ENCODE measurements around the gene GGACT. TPM values are rescaled to one million over a fixed set of nuclear protein-coding genes. Genes with fewer than 3 reads are reported as not detected.
A peak's percentile ranks its signal among the peaks of the same experiment; 100 is the strongest.

GGACT gene
- total and polyA plus RNA-seq, 2 experiments from 2014 or later, result 0.24 to 1.0 TPM

GRCh38 chr13:100513171-100513570 lies 75.4 kb downstream of the GGACT start:
- H3K9me3 Mint-ChIP-seq, result no peaks in the 10 kb centered on the region
- H3K4me1 Mint-ChIP-seq, result peaks cover 84% of the 10 kb centered on the region
- TF ChIP-seq ETS1 (IDR thresholded peaks at IDR 0.05) (no peak), EZH2 (IDR thresholded peaks at IDR 0.05; ENCODE audit: low read depth, unreplicated experiment) (no peak), NANOG (IDR thresholded peaks at IDR 0.05; ENCODE audit: borderline replicate concordance) (no peak), ZNF331 (CRISPR knock-in tag; IDR thresholded peaks at IDR 0.05; ENCODE audit: low read depth) (no peak), EZH2phosphoT487 (IDR thresholded peaks at IDR 0.05; ENCODE audit: unreplicated experiment) (no peak), STAT1 (IDR thresholded peaks at IDR 0.05; ENCODE audit: unreplicated experiment) (no peak), CREB1 (CRISPR knock-in tag; IDR thresholded peaks at IDR 0.05; ENCODE audit: low read depth) (no peak), ZNF114 (CRISPR knock-in tag; IDR thresholded peaks at IDR 0.05) (no peak), JUNB (IDR thresholded peaks at IDR 0.05; ENCODE audit: unreplicated experiment) (no peak), POLR2AphosphoS5 (IDR thresholded peaks at IDR 0.05; ENCODE audit: low read depth) (no peak)
- TF ChIP-seq, protein P1, sequence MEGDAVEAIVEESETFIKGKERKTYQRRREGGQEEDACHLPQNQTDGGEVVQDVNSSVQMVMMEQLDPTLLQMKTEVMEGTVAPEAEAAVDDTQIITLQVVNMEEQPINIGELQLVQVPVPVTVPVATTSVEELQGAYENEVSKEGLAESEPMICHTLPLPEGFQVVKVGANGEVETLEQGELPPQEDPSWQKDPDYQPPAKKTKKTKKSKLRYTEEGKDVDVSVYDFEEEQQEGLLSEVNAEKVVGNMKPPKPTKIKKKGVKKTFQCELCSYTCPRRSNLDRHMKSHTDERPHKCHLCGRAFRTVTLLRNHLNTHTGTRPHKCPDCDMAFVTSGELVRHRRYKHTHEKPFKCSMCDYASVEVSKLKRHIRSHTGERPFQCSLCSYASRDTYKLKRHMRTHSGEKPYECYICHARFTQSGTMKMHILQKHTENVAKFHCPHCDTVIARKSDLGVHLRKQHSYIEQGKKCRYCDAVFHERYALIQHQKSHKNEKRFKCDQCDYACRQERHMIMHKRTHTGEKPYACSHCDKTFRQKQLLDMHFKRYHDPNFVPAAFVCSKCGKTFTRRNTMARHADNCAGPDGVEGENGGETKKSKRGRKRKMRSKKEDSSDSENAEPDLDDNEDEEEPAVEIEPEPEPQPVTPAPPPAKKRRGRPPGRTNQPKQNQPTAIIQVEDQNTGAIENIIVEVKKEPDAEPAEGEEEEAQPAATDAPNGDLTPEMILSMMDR (conservative IDR thresholded peaks at IDR 0.05; ENCODE audit: low read depth in 2 of 2), result no peak
- TF ChIP-seq, protein P2, sequence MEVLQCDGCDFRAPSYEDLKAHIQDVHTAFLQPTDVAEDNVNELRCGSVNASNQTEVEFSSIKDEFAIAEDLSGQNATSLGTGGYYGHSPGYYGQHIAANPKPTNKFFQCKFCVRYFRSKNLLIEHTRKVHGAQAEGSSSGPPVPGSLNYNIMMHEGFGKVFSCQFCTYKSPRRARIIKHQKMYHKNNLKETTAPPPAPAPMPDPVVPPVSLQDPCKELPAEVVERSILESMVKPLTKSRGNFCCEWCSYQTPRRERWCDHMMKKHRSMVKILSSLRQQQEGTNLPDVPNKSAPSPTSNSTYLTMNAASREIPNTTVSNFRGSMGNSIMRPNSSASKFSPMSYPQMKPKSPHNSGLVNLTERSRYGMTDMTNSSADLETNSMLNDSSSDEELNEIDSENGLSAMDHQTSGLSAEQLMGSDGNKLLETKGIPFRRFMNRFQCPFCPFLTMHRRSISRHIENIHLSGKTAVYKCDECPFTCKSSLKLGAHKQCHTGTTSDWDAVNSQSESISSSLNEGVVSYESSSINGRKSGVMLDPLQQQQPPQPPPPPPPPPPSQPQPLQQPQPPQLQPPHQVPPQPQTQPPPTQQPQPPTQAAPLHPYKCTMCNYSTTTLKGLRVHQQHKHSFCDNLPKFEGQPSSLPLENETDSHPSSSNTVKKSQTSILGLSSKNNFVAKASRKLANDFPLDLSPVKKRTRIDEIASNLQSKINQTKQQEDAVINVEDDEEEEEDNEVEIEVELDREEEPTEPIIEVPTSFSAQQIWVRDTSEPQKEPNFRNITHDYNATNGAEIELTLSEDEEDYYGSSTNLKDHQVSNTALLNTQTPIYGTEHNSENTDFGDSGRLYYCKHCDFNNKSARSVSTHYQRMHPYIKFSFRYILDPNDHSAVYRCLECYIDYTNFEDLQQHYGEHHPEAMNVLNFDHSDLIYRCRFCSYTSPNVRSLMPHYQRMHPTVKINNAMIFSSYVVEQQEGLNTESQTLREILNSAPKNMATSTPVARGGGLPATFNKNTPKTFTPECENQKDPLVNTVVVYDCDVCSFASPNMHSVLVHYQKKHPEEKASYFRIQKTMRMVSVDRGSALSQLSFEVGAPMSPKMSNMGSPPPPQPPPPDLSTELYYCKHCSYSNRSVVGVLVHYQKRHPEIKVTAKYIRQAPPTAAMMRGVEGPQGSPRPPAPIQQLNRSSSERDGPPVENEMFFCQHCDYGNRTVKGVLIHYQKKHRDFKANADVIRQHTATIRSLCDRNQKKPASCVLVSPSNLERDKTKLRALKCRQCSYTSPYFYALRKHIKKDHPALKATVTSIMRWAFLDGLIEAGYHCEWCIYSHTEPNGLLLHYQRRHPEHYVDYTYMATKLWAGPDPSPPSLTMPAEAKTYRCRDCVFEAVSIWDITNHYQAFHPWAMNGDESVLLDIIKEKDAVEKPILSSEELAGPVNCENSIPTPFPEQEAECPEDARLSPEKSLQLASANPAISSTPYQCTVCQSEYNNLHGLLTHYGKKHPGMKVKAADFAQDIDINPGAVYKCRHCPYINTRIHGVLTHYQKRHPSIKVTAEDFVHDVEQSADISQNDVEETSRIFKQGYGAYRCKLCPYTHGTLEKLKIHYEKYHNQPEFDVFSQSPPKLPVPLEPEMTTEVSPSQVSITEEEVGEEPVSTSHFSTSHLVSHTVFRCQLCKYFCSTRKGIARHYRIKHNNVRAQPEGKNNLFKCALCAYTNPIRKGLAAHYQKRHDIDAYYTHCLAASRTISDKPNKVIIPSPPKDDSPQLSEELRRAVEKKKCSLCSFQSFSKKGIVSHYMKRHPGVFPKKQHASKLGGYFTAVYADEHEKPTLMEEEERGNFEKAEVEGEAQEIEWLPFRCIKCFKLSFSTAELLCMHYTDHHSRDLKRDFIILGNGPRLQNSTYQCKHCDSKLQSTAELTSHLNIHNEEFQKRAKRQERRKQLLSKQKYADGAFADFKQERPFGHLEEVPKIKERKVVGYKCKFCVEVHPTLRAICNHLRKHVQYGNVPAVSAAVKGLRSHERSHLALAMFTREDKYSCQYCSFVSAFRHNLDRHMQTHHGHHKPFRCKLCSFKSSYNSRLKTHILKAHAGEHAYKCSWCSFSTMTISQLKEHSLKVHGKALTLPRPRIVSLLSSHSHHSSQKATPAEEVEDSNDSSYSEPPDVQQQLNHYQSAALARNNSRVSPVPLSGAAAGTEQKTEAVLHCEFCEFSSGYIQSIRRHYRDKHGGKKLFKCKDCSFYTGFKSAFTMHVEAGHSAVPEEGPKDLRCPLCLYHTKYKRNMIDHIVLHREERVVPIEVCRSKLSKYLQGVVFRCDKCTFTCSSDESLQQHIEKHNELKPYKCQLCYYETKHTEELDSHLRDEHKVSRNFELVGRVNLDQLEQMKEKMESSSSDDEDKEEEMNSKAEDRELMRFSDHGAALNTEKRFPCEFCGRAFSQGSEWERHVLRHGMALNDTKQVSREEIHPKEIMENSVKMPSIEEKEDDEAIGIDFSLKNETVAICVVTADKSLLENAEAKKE (CRISPR knock-in tag; IDR thresholded peaks at IDR 0.05), result no peak
- TF ChIP-seq, protein P3, sequence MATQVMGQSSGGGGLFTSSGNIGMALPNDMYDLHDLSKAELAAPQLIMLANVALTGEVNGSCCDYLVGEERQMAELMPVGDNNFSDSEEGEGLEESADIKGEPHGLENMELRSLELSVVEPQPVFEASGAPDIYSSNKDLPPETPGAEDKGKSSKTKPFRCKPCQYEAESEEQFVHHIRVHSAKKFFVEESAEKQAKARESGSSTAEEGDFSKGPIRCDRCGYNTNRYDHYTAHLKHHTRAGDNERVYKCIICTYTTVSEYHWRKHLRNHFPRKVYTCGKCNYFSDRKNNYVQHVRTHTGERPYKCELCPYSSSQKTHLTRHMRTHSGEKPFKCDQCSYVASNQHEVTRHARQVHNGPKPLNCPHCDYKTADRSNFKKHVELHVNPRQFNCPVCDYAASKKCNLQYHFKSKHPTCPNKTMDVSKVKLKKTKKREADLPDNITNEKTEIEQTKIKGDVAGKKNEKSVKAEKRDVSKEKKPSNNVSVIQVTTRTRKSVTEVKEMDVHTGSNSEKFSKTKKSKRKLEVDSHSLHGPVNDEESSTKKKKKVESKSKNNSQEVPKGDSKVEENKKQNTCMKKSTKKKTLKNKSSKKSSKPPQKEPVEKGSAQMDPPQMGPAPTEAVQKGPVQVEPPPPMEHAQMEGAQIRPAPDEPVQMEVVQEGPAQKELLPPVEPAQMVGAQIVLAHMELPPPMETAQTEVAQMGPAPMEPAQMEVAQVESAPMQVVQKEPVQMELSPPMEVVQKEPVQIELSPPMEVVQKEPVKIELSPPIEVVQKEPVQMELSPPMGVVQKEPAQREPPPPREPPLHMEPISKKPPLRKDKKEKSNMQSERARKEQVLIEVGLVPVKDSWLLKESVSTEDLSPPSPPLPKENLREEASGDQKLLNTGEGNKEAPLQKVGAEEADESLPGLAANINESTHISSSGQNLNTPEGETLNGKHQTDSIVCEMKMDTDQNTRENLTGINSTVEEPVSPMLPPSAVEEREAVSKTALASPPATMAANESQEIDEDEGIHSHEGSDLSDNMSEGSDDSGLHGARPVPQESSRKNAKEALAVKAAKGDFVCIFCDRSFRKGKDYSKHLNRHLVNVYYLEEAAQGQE (IDR thresholded peaks at IDR 0.05; ENCODE audit: unreplicated experiment), result no peak
- DNase-seq (ENCODE audit: low spot score), result no peak
- Histone ChIP-seq H4K20me1 (replicated peaks; ENCODE audit: insufficient read depth) (no peaks in the 10 kb centered on the region), H2AFZ (no peak overlapping the region), H3K36me3 (ENCODE audit: insufficient read depth) (no peaks in the 10 kb centered on the region), H3K27me3 (ENCODE audit: insufficient read depth) (no peaks in the 10 kb centered on the region), H3K79me2 (replicated peaks; ENCODE audit: insufficient read depth) (no peaks in the 10 kb centered on the region), H3K27ac (ENCODE audit: low read depth) (peak overlapping the region; percentile 47), H3F3A (replicated peaks; ENCODE audit: low read depth) (no peaks in the 10 kb centered on the region; the same call in 1 of the 2 replicates), H3K4me3 (no peak overlapping the region), H3K9me2 (ENCODE audit: insufficient read depth) (no peaks in the 10 kb centered on the region), H3K4me2 (0 out of 2 replicates have a peak overlapping the region, but pooled peaks have one; percentile 16), H3K4me1 (ENCODE audit: insufficient read depth) (peaks cover 63% of the 10 kb centered on the region)
- no peaks in the 10 kb centered on the region for H3K27me3 Mint-ChIP-seq (ENCODE audit: insufficient read depth, low read depth, poor library complexity)
- no peak overlapping the region for H3K4me3 Mint-ChIP-seq
- 0 out of 2 replicates have a peak overlapping the region, but pooled peaks have one; percentile 33 for H3K27ac Mint-ChIP-seq
- no peak for ATAC-seq
- no peaks in the 10 kb centered on the region; the same call in 2 of the 3 replicates for H3K36me3 Mint-ChIP-seq (ENCODE audit: low read depth)

Data from GM23338 (cell line).